CD4-positive, alpha-beta T cell treated with Interleukin-21 for 1 hour (primary cell): ENCODE results near the gene AKAP6.

Experiments used
- DNase-seq: peaks from one replicate; pipeline ENCODE4 v3.0.0-alpha.2; 2020

AKAP6 gene

DNA sequence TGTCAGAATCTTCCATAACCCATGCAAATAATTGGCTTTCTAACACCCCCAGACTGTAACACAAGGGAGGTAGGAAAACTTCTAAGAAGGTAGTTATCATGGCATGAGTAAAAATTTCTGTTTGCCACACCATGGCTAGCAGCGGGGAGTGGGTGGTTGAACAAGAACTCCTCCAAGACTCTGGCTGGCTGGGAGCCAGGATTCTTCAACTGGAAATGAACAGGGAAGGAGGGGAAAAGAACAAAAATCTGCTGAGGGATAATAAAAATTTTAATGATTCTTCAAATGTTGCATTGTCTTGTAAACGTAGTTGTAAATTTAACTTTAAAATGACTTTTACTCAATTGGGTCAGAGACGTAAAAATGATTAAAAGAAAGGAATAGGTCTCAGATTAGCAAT lies 78.9 kb downstream of the AKAP6 start:
- DNase-seq, result no peak

DNA sequence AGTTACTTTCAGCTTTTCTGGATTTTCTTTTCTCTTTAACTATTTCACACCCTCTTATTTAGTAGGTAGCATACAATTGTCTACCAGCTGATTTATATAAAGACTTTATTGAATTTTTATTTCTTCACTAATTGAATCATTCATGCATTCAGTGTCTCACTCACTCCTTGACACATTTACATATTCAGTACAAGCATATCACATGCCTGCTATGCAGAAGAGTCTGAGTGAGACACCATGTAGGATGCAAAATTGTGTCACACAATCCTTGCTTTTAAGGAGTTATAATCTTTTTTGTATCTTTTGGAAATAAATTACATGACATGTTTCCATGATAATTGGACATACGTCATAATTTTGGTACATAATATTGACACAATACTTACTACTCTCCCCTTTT lies 83.0 kb downstream of the AKAP6 start:
- no peak for DNase-seq

DNA sequence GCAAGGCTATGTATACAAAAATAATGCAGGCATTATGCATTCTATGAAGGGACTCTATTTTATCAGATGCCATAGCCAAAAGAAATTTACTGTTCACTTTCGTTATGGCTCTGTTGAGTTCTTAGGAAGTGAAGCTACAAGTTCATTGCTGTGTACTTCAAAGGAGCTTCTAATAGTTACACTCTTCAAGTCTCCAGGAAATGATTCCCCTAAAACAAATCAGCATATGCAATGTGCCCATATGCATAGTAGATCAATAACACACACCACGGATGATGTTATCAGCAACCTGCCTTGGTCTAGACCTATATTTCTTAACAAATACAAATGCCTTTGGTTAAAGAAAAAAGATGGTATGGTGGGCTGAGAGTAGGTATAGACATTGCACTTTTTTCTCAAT lies 83.4 kb downstream of the AKAP6 start:
- DNase-seq, result no peak

DNA sequence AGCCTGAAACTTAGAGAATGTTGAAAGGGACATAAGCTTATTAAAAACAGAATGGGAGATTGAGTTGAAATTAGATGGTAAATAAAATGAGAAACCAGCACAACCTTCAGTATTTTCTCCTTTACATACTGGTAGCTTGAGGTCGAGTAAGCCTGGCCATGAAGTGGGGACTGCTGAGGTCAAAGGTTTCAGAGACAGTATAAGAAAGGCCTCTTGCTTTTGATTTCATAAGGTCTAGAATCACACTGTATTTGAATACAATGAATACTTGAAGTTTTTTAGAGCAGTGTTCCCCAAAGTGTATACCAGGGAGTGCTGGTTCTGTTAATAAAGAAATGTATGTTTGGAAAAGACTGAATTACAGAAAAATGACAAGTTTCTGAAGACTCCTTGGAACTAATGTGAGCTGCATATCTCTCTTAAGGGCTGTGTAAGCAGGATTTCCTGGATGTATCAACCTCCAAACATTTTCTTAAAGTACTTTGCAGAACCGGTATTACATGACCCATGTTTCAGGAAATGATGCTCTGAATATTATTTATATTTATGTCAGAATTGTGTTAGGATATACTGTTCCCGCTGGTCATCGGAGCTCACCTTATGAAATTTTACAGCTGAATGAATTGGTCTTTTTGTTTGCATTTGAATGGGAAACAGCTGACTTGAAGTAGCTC lies 85.0 kb downstream of the AKAP6 start:
- DNase-seq, result no peak

DNA sequence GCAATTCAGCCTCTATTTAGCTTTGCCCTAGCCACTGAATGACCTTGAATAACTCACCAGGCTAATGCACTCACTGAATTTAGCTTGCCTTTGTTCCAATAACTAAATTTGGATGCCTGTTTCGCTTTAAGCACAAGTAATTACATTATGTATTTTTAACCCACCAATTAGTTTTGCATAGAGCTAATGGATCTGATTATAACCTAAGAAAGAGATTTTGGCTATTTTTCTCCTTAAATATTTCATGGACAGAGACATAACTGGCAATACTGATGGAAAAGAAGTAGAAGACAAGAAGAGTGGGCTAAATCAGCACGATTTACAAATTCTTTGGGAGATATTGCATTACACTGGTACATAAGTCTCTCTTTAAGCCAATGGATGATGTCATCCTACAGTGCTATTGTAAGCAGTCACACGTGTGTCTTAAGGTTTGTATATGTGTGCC lies 85.7 kb downstream of the AKAP6 start:
- no peak for DNase-seq

DNA sequence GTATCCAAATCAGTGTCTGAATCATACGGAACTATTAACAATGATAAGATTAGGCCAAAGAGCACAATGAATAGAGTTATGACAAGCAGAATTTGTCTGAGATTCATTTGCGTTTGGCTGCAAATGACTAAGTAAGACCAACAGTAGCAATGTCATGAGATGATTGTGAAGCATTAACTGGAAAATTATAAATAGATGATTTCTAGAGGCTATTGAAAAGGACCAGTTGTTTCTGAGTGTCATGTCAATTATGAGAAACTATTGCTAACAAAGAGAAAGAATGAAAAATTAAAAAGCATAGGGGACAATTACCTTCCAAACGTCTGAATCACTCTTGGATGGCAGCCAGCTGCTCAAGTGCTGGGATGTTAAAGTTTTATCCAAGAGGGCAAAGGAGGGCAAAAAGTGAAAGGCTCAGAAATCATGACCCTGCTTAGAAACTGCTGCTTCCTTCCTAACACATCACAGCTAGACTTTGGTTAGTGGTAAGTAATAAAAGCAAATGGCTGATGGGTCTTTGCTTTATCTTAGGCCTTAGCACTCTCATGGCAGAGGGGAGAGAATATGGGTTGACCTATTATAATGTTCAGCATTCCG lies 89.0 kb downstream of the AKAP6 start:
- DNase-seq, result no peak

DNA sequence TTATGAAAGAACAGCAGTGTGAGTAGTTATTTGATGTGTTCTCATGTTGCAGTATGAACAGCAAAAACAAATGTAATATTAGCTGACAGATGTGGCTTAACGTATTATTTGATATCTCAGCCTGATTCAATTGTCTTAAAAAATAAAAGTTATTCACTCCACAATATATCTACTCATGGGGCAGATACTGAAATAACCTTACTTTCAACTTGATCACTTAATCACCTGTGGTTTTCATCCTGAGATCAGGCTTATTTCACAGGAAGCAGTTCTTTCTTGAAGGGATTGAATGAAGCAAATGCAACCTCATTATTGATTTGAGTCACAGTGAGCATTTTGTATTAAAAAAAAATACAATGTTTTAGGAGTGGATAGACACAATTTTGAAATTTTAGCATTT lies 90.3 kb downstream of the AKAP6 start:
- no peak for DNase-seq

DNA sequence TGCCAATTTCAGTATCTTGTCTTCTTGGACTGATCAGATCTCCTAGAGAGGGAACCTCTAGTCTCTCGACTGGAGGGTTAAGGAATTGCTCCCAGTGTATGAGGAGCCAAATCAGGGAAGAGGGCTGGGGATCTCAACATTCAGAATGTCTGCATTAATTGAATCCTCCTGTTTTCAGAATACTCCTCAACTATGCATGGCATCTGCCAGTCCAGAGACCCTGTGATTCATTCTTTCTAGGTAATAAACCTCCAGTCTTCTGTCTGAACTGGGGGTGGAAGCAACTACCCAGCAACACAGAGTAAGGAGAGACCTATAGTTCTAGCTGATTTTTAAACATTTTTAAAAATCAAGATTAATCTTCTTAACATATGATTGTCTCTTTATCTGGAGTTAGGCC lies 92.7 kb downstream of the AKAP6 start:
- DNase-seq, result no peak

DNA sequence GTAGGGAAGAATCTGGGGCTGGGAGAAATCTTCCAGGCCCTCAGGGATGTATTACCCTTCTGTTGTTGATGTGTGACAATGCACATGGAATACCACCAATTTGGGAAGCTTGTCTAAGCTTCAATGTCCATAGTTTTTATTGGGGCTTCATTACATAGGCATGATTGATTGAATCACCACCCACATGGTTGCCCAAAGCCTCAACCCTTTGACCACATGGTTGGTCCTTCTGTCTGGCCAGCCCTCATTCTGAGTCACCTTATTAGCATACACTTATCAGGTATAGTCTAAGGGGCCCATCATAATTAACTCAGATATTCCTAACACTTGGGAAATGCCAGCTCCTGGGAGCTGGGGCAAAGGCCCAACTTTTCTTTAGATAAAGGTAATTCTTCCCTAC lies 93.3 kb downstream of the AKAP6 start:
- DNase-seq, result no peak

DNA sequence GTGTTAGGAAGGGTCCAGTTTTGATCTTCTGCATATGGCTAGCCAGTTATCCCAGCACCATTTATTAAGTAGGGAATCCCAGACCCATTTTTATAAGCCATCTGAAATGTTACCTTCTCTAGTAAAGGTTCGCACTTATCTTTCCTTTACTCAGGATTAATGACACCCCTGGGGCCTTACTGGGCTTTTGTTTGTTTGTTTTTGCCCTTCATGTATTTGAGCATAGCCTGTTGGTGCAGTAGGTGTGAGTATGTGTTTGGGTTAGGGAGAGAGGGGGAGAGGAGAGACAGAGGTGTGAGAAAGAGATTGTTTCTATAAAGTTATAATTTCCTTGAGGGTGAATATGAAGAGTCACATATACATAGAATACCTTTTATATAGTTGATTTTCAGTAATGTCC lies 96.9 kb downstream of the AKAP6 start:
- DNase-seq, result no peak

DNA sequence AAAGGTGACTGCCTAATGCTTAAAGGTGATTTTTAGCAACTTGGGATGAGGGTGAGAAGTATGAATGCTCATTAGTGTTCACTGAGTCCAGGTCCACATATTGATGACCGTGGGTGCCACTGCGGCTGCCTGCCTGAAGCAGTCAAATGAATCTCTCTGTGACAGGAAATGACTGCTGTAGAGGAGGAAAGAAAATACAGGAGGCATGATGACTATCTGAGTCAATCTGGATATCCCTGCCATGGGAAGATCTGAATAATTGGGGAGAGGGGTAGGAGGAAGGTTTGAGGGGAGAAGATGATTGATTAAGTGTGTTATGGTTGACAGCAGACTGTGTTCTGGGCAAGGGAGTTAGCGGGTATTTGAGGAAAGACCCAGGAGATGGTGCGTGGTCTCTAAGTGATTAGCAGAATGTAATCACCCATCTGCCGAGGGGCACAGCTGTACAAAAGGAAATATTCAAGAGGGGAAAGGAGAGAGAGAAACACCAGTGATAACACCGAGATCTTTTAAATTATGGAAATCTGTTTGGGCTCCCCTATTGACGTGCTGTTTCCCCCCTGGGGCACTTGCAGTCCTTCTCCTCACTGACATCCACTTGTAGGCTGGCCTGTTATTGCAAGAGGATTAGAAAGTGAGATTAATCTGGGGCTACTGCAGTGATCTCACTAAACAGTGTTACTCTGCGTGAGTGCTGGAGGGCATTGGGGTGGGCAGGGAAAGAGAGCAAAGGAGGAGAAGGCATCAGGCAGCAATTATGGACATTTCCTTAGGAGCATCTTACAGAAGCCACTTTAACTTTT lies 97.7 kb downstream of the AKAP6 start:
- no peak for DNase-seq

DNA sequence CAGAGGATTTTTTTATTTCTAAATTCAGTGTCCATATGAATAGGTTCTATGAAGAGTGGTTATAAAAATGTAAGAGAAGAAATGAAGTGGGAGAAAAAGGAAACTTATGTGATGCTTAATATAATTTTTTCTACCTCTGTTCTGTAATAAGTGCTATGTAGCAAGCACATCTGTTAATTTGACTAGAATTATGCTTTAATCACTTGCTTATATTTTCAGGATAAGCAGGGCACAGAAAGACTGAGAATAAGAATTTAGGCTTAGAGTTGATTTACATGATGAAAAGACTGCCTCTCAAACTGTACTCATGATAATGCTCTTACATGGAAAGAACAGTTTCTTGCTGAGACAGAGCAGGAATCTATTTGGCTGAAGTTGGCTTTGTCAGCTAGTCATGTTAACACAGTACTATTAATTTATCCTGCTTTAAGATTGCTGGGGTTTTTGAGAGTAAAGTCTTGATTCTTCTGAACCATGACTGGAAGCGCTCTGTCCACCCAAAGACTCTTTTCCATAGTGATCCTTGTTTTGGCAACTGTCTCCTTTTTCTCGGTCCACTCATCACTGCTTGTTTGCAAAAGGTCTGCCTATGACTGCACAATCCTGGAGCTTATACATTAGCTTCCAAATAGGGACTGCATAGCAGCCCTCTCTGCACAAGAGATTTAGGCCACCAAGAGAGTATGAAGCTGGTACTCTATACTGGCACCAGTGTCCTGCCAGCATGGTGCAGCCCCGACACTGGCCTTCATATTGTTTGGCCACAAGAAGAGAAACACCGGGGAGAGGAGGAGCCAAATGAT lies 98.8 kb downstream of the AKAP6 start:
- DNase-seq, result no peak

DNA sequence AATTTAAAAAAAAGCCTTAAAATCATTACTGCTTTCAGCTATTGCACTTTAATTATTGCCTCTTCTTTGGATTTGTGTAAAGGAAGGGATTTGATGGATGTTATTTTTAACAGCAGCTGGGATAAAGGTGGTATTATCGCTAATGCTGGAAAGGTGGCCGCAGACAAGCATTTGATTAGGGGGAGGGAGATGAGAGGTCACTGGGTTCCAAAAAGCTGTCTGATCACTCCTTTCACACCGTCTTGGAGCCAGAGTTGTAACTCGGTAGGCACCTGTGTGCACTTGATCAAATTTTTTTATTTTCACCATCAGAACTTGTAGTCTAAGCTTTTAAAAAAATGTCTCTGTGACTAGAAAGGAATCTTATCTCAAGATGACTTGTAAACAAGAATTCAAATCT lies 99.8 kb downstream of the AKAP6 start:
- no peak for DNase-seq

DNA sequence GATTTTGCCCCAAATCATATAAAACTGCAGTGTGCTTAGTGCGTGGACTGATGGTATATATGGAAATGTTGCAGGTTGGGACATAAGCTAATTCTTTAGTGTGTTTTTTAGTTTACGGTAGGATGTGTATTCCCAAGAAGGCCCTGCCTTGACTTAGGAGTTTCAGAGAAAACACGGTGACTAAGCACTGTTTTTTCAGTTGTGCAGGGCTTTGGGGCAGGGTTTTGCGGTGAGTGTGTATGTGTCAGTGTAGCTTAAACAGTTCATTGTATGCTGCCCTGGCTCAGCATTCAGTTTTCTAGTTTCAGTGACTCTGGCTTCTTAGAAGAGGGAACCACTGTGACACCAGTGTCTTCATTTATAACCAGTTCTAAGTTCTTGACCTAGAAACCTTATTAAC lies 101.2 kb downstream of the AKAP6 start:
- no peak for DNase-seq

DNA sequence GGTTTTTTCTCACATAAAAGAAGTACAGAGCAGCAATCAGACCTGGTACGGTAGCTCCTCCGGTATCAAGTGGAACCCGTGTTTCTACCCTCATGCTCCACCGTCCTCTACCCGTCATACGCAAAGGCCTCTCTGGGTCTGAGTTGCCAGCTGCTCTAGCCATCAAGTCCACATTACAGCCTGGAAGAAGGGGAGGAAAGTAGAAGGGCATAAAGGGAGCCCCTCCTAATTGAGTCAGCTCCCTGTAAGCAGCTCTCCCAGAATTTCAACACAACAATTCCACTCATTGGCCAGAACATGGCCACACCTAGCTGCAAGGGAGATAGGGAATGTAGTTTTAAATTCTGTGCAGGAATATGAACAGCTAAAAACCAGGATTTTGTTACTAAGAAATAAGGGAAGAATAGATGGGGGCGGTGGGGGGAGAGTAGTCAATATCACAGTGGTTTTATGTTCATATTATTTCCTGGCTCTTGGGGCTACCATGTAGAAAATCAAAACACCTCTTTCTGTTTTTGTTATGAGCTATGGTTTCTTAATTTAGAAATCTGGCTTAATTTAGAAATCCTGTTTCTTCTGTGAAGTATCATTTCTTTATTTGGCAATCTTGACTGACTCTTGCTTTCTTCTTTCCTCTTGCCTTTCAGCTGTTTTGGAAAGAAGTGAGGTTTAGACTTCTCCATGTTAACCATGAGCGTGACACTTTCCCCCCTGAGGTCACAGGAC lies 103.9 kb downstream of the AKAP6 start:
- DNase-seq, result no peak

DNA sequence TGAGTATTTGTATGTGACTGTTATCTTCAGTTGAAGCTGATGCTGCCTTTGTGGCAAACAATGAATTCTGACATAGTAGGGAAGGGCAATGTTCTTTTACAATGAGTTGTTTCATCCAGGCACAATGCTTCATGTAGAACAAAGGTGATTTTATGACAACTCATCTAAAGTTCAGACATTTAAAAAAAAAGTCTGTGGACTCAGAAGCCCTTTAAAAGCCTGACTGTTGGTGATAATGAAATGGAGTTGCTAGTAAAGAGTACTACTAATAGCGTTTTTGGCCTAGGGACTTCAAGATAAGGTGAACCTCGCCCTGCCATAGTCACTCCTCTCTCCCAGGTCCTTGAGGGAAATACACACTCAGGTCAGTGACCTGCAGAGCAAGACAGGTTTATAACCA lies 105.1 kb downstream of the AKAP6 start:
- DNase-seq, result no peak

DNA sequence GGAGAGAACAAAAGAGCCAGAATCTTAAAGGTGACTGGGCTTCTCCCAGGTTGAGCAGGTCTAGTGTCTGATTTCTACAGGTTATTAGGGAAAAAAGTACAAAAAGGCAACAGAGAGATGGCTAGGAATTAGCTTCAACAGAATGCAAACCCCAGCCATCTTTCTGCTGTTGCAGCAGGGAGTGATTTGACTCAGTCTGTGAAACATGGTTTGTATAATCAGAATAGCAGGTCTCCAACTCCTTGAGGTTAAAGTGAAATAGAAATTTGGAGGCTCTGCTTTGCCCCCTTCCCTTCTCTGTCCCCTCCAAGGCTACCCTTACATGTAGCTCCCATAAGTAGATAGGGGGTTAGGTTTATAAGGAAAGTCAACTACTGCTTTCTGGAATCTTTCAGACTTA lies 105.8 kb downstream of the AKAP6 start:
- DNase-seq, result no peak

DNA sequence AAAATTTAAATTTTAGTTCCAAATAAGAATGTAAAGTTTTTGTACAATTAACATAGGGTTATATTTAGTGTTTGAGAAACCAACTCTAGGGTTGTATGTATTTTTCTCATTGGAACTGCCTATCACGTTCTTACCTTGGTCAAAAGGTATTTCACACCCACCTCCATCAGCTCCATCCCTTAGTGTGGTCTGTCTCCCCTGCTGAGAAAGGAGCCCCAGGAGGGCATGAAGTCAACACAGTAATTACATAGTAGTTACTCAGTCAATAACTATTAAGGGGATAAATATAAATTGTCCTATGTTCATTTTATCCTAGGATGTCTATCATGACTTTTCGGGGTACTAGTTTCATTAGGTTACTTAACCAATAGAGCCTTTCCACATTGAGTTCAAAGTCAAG lies 106.3 kb downstream of the AKAP6 start:
- DNase-seq, result no peak

DNA sequence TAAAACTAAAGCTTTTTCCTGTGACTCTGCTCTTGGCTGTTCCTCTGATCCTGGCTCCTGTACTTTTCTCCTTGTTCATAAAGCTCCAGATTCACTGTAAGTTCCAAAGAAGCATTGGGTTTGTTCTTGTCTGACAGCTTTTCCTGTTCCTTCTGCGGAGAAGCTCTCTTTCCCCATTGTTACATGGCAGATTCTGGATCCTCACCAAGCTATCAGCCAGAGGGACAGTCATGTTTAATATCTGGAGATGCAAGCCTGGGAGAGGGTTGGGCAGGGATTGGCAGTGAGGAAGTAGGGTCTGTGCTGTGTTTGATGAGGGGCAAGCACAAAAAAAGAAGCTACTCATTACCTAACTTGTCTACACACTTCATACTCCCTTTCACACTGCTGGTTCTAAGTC lies 107.9 kb downstream of the AKAP6 start:
- DNase-seq, result no peak

DNA sequence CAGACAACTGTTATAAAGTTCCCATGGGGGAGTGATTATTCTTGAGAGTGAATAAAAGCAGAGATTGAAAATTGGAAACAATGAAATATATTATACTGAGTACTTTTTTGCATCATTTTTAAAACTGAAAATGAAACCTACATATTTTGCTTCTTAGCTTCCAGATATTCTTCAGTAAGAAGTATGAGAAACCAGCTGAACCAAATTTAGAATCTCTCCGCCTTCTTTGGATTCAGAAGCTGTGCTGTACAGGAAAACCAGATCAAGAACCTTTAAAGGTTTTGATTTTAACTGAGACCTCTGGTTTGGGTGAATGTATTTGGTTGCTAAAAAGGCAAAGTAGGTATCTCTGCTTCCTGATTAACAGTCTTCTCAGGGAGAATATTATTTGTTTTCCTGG lies 109.4 kb downstream of the AKAP6 start:
- DNase-seq, result no peak

DNA sequence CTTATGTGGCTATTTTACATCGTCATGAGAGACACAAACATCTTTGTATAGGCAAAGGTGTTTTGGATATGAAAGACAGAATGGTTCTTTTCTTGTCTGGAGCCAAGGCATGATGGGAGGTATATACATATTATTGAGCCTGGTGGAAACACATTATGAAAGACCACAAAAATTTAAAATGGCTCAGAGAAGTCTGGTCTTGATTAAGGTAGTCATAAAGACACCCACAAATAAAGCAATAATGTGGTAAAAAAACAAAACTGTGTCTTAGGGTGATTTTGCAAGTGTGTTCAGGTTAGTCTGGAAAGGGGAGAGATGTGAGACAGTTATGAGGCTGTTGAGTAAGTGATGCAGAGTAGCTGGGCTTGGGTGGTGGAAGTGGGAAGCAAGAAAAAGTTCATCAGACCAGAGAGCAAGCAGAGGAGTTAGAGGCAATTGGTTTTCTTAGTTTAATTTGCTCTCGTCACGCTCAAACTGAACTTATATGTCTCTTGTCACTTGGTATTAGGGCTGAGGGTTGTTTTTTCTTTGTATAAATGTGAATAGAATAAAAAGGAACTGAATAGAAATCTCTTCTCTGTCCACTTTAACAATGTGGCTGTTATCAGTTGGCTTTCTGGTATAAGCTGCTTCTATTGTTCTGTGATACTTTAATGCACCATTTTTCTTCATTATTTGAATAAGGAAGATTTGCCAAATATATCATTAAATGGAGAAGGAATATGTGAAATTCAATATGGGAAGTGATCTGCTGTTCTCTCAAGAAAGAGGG lies 115.0 kb downstream of the AKAP6 start:
- no peak for DNase-seq

DNA sequence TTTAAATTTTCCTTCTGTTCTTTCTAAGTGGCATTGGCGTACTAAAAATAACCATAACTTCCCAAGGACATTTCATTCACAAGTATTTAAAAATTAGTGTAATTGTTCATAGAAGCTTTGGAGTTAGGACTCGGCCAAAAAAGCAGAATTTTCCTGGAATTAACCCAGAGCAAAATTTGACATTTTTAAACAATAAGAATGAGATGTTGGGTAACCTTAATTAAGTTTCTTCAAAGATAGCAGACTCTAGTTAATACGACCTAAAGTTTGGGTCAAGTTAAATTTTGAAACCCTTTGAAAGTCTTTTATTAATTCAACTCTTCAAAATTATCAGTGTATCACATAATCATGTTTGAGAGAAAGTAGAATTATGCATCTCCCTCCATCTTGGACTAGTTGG lies 118.3 kb downstream of the AKAP6 start:
- no peak for DNase-seq
